Measurements from ENCODE around the gene XRCC3.
"Not testable (repeated sequence)": the region's sequence is repeated elsewhere in the genome, so short reads cannot be mapped to it uniquely, and the experiment has no call there.

The XRCC3 gene

GRCh38 chr14:103693515-103693914 lies 21.7 kb downstream of the XRCC3 start:
- no peak for DNase-seq (ENCODE audit: low spot score)

DNA sequence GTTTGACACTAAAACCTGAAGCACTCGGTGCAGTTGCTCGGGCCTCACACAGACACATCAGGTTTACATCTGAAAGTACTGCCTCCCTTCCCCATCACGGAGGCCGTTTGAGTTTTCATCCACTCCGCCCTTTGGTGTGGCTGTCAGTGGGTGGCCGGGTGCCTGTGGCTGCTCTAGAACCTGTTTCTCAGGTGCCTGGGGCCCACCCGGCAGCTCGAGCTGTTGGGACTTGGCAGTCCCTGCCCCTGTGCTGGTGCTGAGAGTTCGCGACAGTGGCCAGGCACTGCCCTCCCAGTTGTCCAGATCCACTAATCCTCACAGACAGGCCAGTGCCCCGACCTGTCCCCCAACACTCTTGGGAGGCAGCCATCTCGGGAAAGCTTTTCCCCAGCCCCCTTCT lies 22.4 kb downstream of the XRCC3 start:
- DNase-seq (ENCODE audit: low spot score) = no peak

DNA sequence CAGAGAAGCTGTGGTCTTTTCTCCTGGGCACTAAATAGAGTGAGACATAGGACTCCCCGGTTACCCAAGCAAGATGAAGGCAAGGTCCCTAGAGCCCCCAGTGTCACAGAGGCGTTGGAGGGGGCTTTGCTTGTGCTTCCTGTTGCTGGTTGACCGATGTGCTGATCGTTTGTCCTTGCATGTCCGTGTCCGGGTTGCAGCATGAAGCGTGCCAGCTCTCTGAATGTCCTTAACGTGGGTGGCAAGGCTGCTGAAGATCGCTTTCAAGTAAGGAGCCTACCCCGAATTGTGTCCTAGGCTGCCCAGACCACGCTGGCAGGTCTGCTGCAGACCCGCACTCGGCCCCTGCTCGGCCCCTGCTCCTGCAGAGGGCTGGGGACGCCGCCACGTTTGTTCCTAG lies 23.1 kb downstream of the XRCC3 start:
- peak; percentile 43 for DNase-seq (ENCODE audit: low spot score)

- DNase-seq (ENCODE audit: low spot score) = not testable (repeated sequence)
Measured at GRCh38 chr14:103691655-103692054, 23.6 kb downstream of the XRCC3 start.

- DNase-seq (ENCODE audit: low spot score) = no peak
Measured at GRCh38 chr14:103690332-103690731, 24.9 kb downstream of the XRCC3 start.

DNA sequence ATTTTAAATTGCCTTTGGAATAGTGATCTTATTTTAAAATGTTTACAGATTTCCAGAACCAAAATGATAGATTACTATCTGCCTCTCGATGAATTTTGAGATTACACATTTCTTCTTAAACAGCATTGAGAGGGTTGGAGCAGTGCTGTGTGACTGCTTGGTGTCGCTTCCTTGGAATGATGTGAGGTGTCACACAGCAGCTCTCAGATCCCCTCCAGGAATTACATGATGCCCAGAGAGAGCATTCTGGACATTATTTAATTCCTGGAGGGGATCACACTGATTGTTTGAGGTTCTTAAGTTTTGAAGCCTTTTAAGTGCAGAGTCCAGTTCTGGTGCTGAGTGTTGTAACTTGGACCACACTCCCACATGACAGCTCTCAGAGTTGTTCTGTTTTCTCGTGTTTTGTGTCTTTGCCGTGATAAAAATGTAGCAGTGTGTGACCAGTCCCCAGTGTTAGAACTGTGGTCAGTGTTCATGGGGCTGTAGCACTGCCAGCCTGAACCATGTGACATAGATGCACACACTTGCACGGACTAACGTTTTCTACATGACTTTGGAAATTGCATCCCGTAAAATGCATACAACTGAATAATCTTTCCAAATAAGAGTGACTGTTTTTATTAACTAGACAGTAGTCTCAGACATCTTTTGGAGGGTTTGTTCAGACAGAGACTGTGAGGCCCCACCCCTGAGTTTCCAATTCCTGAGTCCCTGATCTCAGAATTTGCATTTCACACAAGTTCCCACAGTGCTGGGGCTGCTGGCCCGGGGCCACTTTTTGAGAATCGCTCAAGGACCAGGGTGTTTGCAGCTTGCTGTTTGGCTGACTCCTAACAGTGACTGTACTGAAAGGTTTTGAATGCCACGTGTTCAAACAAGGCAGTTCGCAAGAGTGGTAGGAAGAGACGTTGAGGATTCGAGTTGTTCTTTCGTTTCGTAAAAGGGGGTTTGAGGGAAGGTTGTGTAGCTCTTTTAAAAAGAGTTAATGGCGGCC lies 26.0 kb downstream of the XRCC3 start:
- peak; percentile 74 for DNase-seq (ENCODE audit: low spot score)

- DNase-seq (ENCODE audit: low spot score) = no peak
Measured at GRCh38 chr14:103688441-103688840, 26.8 kb downstream of the XRCC3 start.

- no peak for DNase-seq (ENCODE audit: low spot score)
Measured at GRCh38 chr14:103687712-103688111, 27.5 kb downstream of the XRCC3 start.

DNA sequence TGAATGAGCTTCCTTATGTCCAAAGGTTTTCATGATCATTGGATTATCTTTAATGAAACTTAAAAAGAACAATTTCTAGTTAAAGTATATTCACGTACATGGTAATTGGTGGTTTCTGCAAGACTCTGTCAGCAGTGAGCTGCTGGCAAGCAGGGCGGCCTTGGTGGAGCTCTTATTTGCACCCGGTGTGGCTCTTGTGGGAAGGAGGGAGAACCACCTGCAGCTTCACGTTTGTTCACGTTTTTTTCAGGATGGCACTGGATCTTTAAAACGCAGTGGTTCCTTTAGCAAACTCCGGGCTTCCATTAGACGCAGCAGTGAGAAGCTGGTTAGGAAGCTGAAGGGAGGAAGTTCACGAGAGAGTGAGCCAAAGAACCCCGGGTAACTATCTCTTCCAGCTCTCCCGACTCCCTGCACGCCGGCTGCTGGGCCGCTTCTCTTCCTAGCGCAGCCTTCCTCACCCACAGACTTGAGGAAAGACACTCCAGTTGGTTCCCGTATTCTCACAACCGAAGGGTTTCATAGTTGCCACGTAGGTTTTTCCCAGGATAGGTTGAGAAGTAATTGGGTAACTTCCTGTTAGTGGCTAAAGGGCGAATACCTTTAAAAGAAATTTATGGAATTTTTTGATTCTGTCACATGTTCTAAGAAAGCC lies 28.3 kb downstream of the XRCC3 start:
- no peak for DNase-seq (ENCODE audit: low spot score)

GRCh38 chr14:103685276-103686211 lies 29.7 kb downstream of the XRCC3 start:
- no peak for DNase-seq (ENCODE audit: low spot score)

GRCh38 chr14:103684871-103685270 lies 30.4 kb downstream of the XRCC3 start:
- no peak for DNase-seq (ENCODE audit: low spot score)

DNA sequence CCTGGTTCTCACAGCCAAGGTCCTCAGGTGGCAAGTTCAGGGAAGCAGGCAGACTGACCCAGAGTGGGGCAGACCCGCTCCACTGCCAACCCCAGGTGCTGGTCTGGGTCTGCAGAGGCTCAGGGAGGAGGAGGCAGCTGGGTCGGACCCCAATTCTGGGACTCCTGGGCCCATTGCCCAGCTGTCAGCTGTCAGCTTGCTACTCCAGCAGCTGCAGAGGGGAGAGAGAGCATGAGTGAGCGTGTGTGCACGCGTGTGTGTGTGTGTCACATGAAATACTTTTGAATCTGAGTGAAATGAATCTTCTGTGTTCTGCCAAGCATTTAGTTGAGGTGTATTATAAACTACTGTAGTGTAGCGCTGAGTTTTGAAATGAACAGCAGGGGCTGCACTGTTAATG lies 30.8 kb downstream of the XRCC3 start:
- DNase-seq (ENCODE audit: low spot score) = no peak

GRCh38 chr14:103683139-103683538 lies 32.1 kb downstream of the XRCC3 start:
- DNase-seq (ENCODE audit: low spot score) = no peak

DNA sequence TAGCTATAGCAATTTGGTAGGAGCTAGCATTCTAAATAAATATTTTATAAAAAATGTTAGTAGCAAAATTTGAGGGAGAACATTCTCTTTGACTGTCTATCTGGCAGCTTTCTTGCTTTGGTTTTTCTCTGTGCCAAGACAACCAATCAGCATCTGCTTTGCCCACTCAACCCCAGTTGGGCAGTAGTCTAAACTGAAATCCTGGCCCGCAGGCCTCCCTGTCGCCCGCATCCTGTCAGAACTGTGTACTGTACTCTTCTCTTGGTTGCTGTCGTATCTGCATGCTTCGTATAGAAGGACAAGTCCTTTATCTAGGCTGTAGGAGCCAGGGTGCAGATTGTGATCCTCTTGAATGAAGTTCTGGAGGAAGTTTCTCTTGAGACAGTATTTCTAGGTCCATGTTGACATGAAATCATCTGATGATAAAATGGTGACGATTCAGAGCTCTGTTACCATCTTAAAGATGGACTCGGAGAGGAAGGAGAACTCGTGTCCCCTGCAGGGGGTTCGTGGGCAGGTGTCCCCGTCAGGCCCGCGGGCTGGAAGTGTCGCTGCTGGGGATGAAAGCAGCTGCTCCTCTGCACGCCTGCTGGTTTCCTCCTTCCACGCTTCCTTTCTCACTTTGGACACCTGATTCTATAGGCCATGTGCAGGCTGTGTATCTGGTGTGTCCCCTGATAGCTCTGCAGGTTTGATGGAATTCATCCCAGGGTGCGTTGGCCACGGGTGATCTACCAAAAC lies 34.6 kb downstream of the XRCC3 start:
- no peak for DNase-seq (ENCODE audit: low spot score)

DNA sequence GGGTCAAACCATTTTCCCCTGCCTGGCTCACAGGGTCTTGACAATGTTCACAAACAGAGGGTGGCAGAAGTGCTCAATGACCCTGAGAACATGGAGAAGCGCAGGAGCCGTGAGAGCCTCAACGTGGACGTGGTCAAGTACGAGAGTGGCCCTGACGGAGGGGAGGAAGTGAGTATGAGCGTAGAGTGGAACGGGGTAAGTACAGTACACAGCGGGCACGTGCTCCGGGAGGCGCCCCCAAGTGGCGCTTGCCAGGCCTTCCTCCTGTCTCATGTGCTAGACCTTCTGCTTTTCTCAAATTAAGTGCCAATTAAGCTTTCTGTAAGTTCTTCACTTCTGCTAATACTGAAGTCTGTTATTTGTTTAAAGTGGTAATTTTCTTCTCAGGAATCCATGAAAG lies 35.9 kb downstream of the XRCC3 start:
- peak; percentile 82 for DNase-seq (ENCODE audit: low spot score)

- no peak for DNase-seq (ENCODE audit: low spot score)
Measured at GRCh38 chr14:103676881-103677675, 38.2 kb downstream of the XRCC3 start.

DNA sequence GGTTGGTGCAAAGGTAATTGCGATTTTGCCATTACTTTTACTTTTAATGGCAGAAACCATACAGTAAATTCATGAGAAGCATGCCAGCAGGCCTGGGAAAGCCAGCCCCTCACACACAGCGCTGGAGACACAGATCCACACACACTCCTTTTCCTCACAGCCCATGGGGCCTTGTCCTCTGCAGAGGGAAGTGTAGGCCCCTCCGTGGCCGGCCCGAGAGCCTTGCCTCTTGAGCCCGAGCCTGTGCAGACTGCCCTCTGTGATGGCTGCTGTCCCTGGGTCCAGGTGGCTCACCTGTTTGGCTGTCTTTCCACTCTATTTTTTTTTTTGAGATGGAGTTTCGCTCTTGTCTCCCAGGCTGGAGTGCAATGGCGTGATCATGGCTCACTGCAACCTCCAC lies 39.3 kb downstream of the XRCC3 start:
- DNase-seq (ENCODE audit: low spot score) = no peak

DNA sequence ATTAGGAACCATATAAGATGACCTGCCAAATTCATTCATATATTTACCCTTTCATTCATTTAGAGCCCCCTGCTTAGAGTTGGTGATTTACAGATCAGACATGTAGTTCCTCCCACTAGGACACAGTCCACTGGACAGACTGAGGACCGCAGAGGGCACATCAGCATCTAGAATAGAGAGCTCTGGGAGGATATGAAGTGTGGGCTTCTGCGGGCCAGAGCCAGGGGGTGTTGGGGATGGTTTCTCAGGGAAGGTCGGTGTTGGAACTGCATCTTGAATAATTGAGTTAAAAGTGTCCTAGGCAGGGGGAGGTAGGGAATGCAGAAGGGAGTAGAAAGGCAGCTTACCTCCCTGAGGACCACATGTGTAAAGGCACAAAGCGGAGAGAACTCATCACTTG lies 43.3 kb downstream of the XRCC3 start:
- DNase-seq (ENCODE audit: low spot score) = no peak

DNA sequence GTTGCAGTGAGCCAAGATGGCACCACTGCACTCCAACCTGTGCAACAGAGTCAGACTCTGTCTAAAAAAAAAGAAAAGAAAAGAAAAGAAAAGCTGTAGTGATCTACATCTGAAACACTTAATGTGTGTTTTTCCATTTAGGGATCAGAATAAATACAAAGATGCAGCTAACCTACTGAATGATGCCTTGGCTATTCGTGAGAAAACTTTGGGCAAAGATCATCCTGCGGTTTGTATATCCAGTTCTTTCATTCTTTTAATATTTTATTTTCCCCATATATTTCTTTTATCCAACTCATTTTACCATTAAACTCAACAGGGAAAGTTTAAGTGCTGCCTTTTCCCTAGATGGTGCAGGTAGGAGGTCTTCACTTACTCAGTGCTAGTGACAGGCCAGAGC lies 45.9 kb downstream of the XRCC3 start:
- DNase-seq (ENCODE audit: low spot score) = no peak

DNA sequence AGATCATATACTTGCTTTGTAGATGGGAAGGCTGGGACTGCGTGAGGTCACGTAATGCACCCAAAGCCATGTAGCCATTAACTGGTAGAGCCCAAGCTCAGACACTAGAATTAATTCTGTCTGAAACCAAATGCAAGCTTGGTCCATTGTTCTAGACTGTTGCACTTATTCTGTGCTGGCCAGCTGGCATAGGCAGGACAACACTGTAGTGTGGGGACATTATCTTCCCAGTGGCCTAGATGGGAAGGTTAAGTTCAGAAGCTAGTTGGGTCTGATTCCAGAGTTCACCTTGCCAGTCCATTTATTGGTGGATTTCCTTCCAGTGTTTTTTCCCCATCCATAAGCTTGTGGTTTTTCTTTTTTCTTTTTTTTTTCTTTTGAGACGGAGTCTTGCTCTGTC lies 47.1 kb downstream of the XRCC3 start:
- DNase-seq (ENCODE audit: low spot score) = no peak

GRCh38 chr14:103667671-103668070 lies 47.6 kb downstream of the XRCC3 start:
- DNase-seq (ENCODE audit: low spot score) = no peak
